K562 (cell line): ENCODE measurements around the gene CCDC106. TPM values are rescaled to one million over a fixed set of nuclear protein-coding genes. Genes with fewer than 3 reads are reported as not detected.
A peak's percentile ranks its signal among the peaks of the same experiment; 100 is the strongest.

Source experiments
- ATAC-seq: fragments of 200-7000 bp; cut with Tn5 transposase; 3 replicates; pipeline ENCODE4 v1.9.1; 2020; ENCODE audit warnings: moderate library complexity
- BruUV-seq: library from RNA; stranded (reverse); fragments of 400-500 nt; replicated peaks from 2 replicates; lab custom pipeline; 2021; lab: Mats Ljungman, UMichigan
- CTCF ChIA-PET: fragments of 300-600 bp; formaldehyde crosslinking; extraction: SDS; loops from one replicate; lab custom pipeline; 2021; ENCODE audit warnings: low intra/inter-chr PET ratio; lab: Yijun Ruan, JAX
- POLR2A ChIA-PET: fragments of 300-600, 350-650 bp; sonication (Branson Sonifier 250); formaldehyde crosslinking; extraction: SDS; loops from one replicate; lab custom pipeline; 2021; ENCODE audit warnings: antibody characterized with exemption, inconsistent platforms; lab: Yijun Ruan, JAX
- DNase-seq, 4 experiments: peaks; one replicate each; pipeline versions ENCODE4 v3.0.0 to v3.0.0-alpha.2; 2011 to 2018; ENCODE audit warnings: low spot score in 3 of 4, mixed read lengths in 3 of 4; ENCODE audit errors: extremely low read depth in 1 of 4
- FAIRE-seq: peaks from 2 replicates; lab custom pipeline; 2011; peaks lifted over from hg19 to GRCh38; lab: Jason Lieb, UNC
- H2AFZ ChIP-seq: 2 replicates; pipeline ENCODE4 v1.6.0; 2011; ENCODE audit warnings: low read depth, low read length, control low read depth, inconsistent platforms
- H3K27ac ChIP-seq: fragments of 200-600 bp; 3 replicates; pipeline ENCODE4 v1.8.0; 2011; ENCODE audit warnings: low read depth, mild to moderate bottlenecking, control low read depth, inconsistent platforms, low read length, moderate library complexity, mixed read lengths; ENCODE audit errors: extremely low read depth
- H3K27me3 ChIP-seq, 2 experiments: fragments of 300-600 bp in 1 of 2; 2 replicates in 1 of 2; 3 replicates in 1 of 2; pipeline versions ENCODE4 v1.6.0 to v1.8.0; 2011; ENCODE audit warnings: inconsistent platforms in 2 of 2, low read length in 2 of 2, mild to moderate bottlenecking in 1 of 2, mixed read lengths in 1 of 2, moderate library complexity in 1 of 2; ENCODE audit not compliant: control insufficient read depth in 2 of 2, insufficient read depth in 2 of 2
- H3K36me3 ChIP-seq: fragments of 300-600 bp; 3 replicates; pipeline ENCODE4 v1.8.0; 2011; ENCODE audit warnings: mild to moderate bottlenecking, low read length, inconsistent platforms; ENCODE audit not compliant: control insufficient read depth, insufficient read depth
- H3K4me1 ChIP-seq, 2 experiments: fragments of 200-600 bp in 1 of 2; replicated peaks in 1 of 2; 2 replicates in 1 of 2; 3 replicates in 1 of 2; pipeline versions ENCODE4 v1.5.1 to v1.8.0; 2011; ENCODE audit warnings: inconsistent platforms in 2 of 2, low read length in 2 of 2, mild to moderate bottlenecking in 1 of 2, mixed read lengths in 1 of 2, moderate library complexity in 1 of 2; ENCODE audit not compliant: control insufficient read depth in 2 of 2, insufficient read depth in 2 of 2
- H3K4me2 ChIP-seq: 2 replicates; pipeline ENCODE4 v1.6.1; 2011; ENCODE audit warnings: low read length, control low read depth, inconsistent platforms, mixed read lengths; ENCODE audit not compliant: insufficient read depth
- H3K4me3 ChIP-seq: fragments of 200-600 bp; sonication (generic), shearing (Covaris generic); 2 replicates; pipeline ENCODE4 v1.5.1; 2016; ENCODE audit warnings: control low read depth, inconsistent platforms
- H3K79me2 ChIP-seq: fragments of 200-600 bp; 3 replicates; pipeline ENCODE4 v1.8.0; 2011; ENCODE audit warnings: low read length, inconsistent platforms; ENCODE audit not compliant: control insufficient read depth, insufficient read depth
- H3K9ac ChIP-seq, 2 experiments: 2 replicates each; pipeline versions ENCODE4 v1.6.0 to v1.6.1; 2011; ENCODE audit warnings: low read depth in 2 of 2, low read length in 2 of 2, control low read depth in 1 of 2, inconsistent platforms in 1 of 2, mild to moderate bottlenecking in 1 of 2, mixed read lengths in 1 of 2; ENCODE audit not compliant: insufficient read depth in 1 of 2
- H3K9me1 ChIP-seq: one replicate; pipeline ENCODE4 v1.6.0; 2011; ENCODE audit warnings: inconsistent platforms, mild to moderate bottlenecking, low read length, moderate library complexity; ENCODE audit not compliant: control insufficient read depth, insufficient read depth
- H3K9me3 ChIP-seq: replicated peaks from 2 replicates; pipeline ENCODE4 v1.5.1; 2011; ENCODE audit warnings: low read depth, low read length, inconsistent platforms; ENCODE audit not compliant: control insufficient read depth, insufficient read depth
- H4K20me1 ChIP-seq: replicated peaks from 2 replicates; pipeline ENCODE4 v1.6.1; 2011; ENCODE audit warnings: low read length, inconsistent platforms, mixed read lengths; ENCODE audit not compliant: control insufficient read depth, insufficient read depth
- BACH1 ChIP-seq: fragments of 200-800 bp; sonication (Bioruptor generic); IDR thresholded peaks from 2 replicates; pipeline ENCODE4 v1.6.1; 2016; ENCODE audit warnings: missing genetic modification characterization, missing compliant biosample characterization
- CEBPB ChIP-seq: fragments of 450-650 bp; IDR thresholded peaks from 2 replicates; pipeline ENCODE4 v1.6.1; 2016; ENCODE audit warnings: missing genetic modification characterization, missing compliant biosample characterization
- CSDE1 ChIP-seq, 2 experiments: fragments of 450-650 bp; IDR thresholded peaks; 2 replicates each; pipeline ENCODE4 v1.6.1; 2016; ENCODE audit warnings: mild to moderate bottlenecking in 1 of 2
- ETS1 ChIP-seq: conservative IDR thresholded peaks from 2 replicates; pipeline ENCODE4 v1.6.1; 2011; ENCODE audit warnings: low read depth, mild to moderate bottlenecking, low read length; ENCODE audit not compliant: control insufficient read depth
- NFRKB ChIP-seq: fragments of 450-650 bp; IDR thresholded peaks from 2 replicates; pipeline ENCODE4 v1.6.1; 2016; ENCODE audit warnings: low read depth
- OTX1 ChIP-seq: fragments of 450-650 bp; formaldehyde crosslinking; IDR thresholded peaks from 2 replicates; pipeline ENCODE4 v1.4.0; 2022; ENCODE audit warnings: mild to moderate bottlenecking
- PHF8 ChIP-seq: fragments of 200-600 bp; sonication (generic); IDR thresholded peaks from 2 replicates; pipeline ENCODE4 v1.6.1; 2012; ENCODE audit warnings: mixed run types, mild to moderate bottlenecking, inconsistent platforms, low read length, moderate library complexity, borderline replicate concordance
- POLR2G ChIP-seq: fragments of 200-400 bp; formaldehyde crosslinking; IDR thresholded peaks from 2 replicates; pipeline ENCODE4 v1.6.1; 2017; ENCODE audit warnings: low read depth, mild to moderate bottlenecking, antibody characterized with exemption, low read length, moderate library complexity
- RBBP5 ChIP-seq: fragments of 200-600 bp; sonication (generic); IDR thresholded peaks from 2 replicates; pipeline ENCODE4 v1.6.1; 2012; ENCODE audit warnings: borderline replicate concordance, mild to moderate bottlenecking, low read length, control low read depth, inconsistent platforms; ENCODE audit not compliant: insufficient read depth, poor library complexity, severe bottlenecking
- RBFOX2 ChIP-seq: fragments of 200-400 bp; formaldehyde crosslinking; IDR thresholded peaks from 2 replicates; pipeline ENCODE4 v1.6.1; 2017; ENCODE audit warnings: low read depth, mild to moderate bottlenecking, low read length, moderate library complexity
- RBM22 ChIP-seq: fragments of 200-400 bp; formaldehyde crosslinking; IDR thresholded peaks from 2 replicates; pipeline ENCODE4 v1.6.1; 2018; ENCODE audit warnings: low read length, low read depth; ENCODE audit not compliant: poor library complexity, severe bottlenecking
- ZFX ChIP-seq: sonication (generic); formaldehyde crosslinking; IDR thresholded peaks from 2 replicates; pipeline ENCODE4 v1.8.0; 2022; ENCODE audit warnings: mild to moderate bottlenecking, missing genetic modification reagents, moderate library complexity
- ZNF263 ChIP-seq: sonication (generic); formaldehyde crosslinking; IDR thresholded peaks from 2 replicates; pipeline ENCODE4 v1.8.0; 2022; ENCODE audit warnings: mild to moderate bottlenecking, missing genetic modification reagents, borderline replicate concordance
- WGBS: fragments of 100-300 bp; shearing (Covaris generic); methylation state at CpG from one replicate; pipeline ENCODE4 v1.1.6; 2016; ENCODE audit warnings: low coverage, mixed read lengths; ENCODE audit not compliant: insufficient coverage; ENCODE audit errors: missing lambda C conversion rate; 5-methylcytosine and 5-hydroxymethylcytosine counted together
- in situ Hi-C: fragments of 300-500 bp; cut with MboI; formaldehyde crosslinking; loops from 4 replicates; pipeline ENCODE4 v1.15.0; 2018; ENCODE audit warnings: inconsistent platforms, mixed read lengths
- intact Hi-C: fragments of 100-400 bp; cut with micrococcal nuclease; formaldehyde crosslinking; loops from 2 replicates; pipeline ENCODE4 v1.14.2; 2022
- polyA plus RNA-seq, 8 experiments: library from polyadenylated mRNA; depleted of rRNA in 4 of 8; stranded (reverse) in 5 of 8; unstranded in 3 of 8; fragments of >200 nt; fragmentation: Nextera tagmentation in 2 of 8; fragmentation: Illumina TruSeq in 1 of 8; extraction: Ambion mirVana in 2 of 8; extraction: Trizol in 1 of 8; gene quantifications; 2 replicates each; pipeline versions ENCODE4 v1.2.1 to v1.2.3, GENCODE V29; 2011 to 2014; ENCODE audit warnings: inconsistent platforms in 1 of 8, missing spikeins in 1 of 8
- total RNA-seq, 7 experiments: library from RNA; depleted of rRNA in 6 of 7; stranded (reverse); fragments of >200 nt in 6 of 7; fragmentation: Illumina TruSeq in 2 of 7; extraction: Trizol in 2 of 7; gene quantifications; 2 replicates each; pipeline versions ENCODE4 v1.2.1 to v1.2.3, GENCODE V29; 2011 to 2021; ENCODE audit warnings: low replicate concordance in 1 of 7

Gene CCDC106
- total and polyA plus RNA-seq, 9 of the 15 experiments (the other 6 are each of a cell fraction or from before 2014, with no cell fraction given) = 0.10 to 27.5 (median 15.0) TPM; not detected in 1

- intact Hi-C loops = no loop called here
- peaks cover 79% of the 10 kb centered on the region for H3K79me2 ChIP-seq
- H3K27me3 ChIP-seq = no peaks in the 10 kb centered on the region
- H3K9me3 ChIP-seq = no peaks in the 10 kb centered on the region
- ATAC-seq = peak; percentile 1; the same call in 1 of the 3 replicates
- no peak for FAIRE-seq
- no TSS peak for BruUV-seq
- no peak overlapping the region for H2AFZ ChIP-seq
- 1% methylated on average over 14 of the region's 15 CpGs for WGBS
- H4K20me1 ChIP-seq = no peaks in the 10 kb centered on the region
- peak overlapping the region; percentile 94 for H3K4me3 ChIP-seq
- peaks cover 31% of the 10 kb centered on the region; the same call in 2 of the 3 replicates for H3K36me3 ChIP-seq
- DNase-seq = no peak
- H3K27ac ChIP-seq = peak overlapping the region; percentile 74
- H3K4me2 ChIP-seq = peak overlapping the region; percentile 90
- H3K9ac ChIP-seq = peak overlapping the region; percentile 88 to 98
- CTCF ChIA-PET = interaction anchor here (1.0 kb wide), 1 partner anchor 10 kb away, joined by 3 read pairs; no protein-coding TSS in a partner anchor
- POLR2A ChIA-PET = interaction anchor here (2.3 kb wide), 1 partner anchor 11 kb away, joined by 8 read pairs; the partner anchor contains the start of gene U2AF2
- H3K4me1 ChIP-seq = peaks cover 43 to 77% of the 10 kb centered on the region in 2 experiments
- TF ChIP-seq RBBP5 = peak; percentile 9
- peak; percentile 11; the same call in 1 of the 2 replicates for TF ChIP-seq ZFX (CRISPR knock-in tag)
- no peak for TF ChIP-seq BACH1
- 0 out of 2 replicates have a peak, but pooled peaks have one; percentile 18 for TF ChIP-seq OTX1 (CRISPR knock-in tag)
- peak; percentile 11; the same call in 1 of the 2 replicates for TF ChIP-seq PHF8
- peak; percentile 25; the same call in 1 of the 2 replicates for TF ChIP-seq ZNF263
- TF ChIP-seq CSDE1 (IDR thresholded peaks at IDR 0.05) = no peak
- TF ChIP-seq RBFOX2 = peak; percentile 26; the same call in 1 of the 2 replicates
- peak; percentile 23 for TF ChIP-seq RBM22
- TF ChIP-seq POLR2G = peak; percentile 76
- TF ChIP-seq ETS1 = 0 out of 2 replicates have a peak, but pooled peaks have one; percentile 18
- TF ChIP-seq NFRKB = 0 out of 2 replicates have a peak, but pooled peaks have one; percentile 4
- no peak for TF ChIP-seq CEBPB
- TF ChIP-seq, all 486 proteins: peak for 10
- H3K9me1 ChIP-seq = no peaks in the 10 kb centered on the region
- in situ Hi-C loops = loop anchor here (25.0 kb wide), 2 partner anchors 507 to 668 kb away; partner anchors contain the start of genes TNNT1 and ZSCAN5A
Measured at GRCh38 chr19:55643887-55644176, 4.2 kb upstream of the CCDC106 start.
